Esophagus (tissue), 2 donors: ENCODE measurements around the gene ADAMTS17. TPM values are rescaled to one million over a fixed set of nuclear protein-coding genes. Genes with fewer than 3 reads are reported as not detected.

ENCODE experiments used
- H3K27ac ChIP-seq, 2 donors: one replicate each; pipeline ENCODE4 v1.5.1; 2013; ENCODE audit warnings: low read depth in 2 of 2, mild to moderate bottlenecking in 2 of 2, inconsistent platforms in 1 of 2, low read length in 1 of 2, moderate library complexity in 1 of 2
- H3K27me3 ChIP-seq, 2 donors: one replicate each; pipeline ENCODE4 v1.6.1; 2013; ENCODE audit warnings: low read length in 2 of 2, control low read depth in 1 of 2, mild to moderate bottlenecking in 1 of 2; ENCODE audit not compliant: insufficient read depth in 2 of 2, control insufficient read depth in 1 of 2
- H3K36me3 ChIP-seq, 2 donors: one replicate each; pipeline ENCODE4 v1.6.1; 2013; ENCODE audit warnings: low read length in 1 of 2; ENCODE audit not compliant: control insufficient read depth in 2 of 2, insufficient read depth in 2 of 2
- H3K4me1 ChIP-seq, 2 donors: one replicate each; pipeline ENCODE4 v1.6.1; 2013; ENCODE audit warnings: low read length in 1 of 2; ENCODE audit not compliant: control insufficient read depth in 2 of 2, insufficient read depth in 2 of 2
- H3K4me3 ChIP-seq, 2 donors: one replicate each; pipeline ENCODE4 v1.5.1; 2013; ENCODE audit warnings: low read length in 2 of 2, mild to moderate bottlenecking in 2 of 2, low read depth in 1 of 2, moderate library complexity in 1 of 2
- H3K9me3 ChIP-seq, 2 donors: one replicate each; pipeline ENCODE4 v1.6.1; 2013; ENCODE audit warnings: mild to moderate bottlenecking in 2 of 2, low read depth in 1 of 2, low read length in 1 of 2, moderate library complexity in 1 of 2; ENCODE audit not compliant: control insufficient read depth in 2 of 2, insufficient read depth in 1 of 2
- WGBS, 2 donors: extraction: QIAGEN DNeasy Blood & Tissue Kit; methylation state at CpG; one replicate each; pipeline ENCODE4 v1.1.7; 2013; 5-methylcytosine and 5-hydroxymethylcytosine counted together
- polyA plus RNA-seq, 2 donors: library from polyadenylated mRNA; stranded (reverse); fragments of 200-250 nt; gene quantifications; one replicate each; pipeline ENCODE4 v1.2.3, GENCODE V29; 2013
- donor health status: healthy with polysubstance abuse.
- donor health status: Bipolar disorder and iron deficiency.

Gene ADAMTS17
- polyA plus RNA-seq, 2 donors = 2.1 to 6.9 TPM

DNA sequence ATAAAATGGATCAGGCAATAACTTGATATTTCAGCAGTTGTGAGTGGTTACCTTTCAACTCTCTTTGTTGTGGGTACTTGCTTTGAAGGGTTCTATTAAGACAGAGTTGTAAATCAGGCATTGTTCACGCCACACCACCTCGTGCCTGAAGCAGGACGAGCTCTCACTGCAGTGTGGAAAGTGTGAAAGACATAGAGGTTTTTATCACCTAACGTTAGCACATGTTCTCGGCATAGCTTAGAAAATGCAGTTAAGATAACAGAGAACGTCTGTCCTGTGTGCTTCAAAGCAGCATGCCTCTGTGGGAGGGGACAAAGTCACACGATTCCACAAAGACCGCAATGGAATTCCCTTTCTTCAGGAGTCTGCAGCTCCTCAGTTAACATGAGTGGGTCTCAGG, 7.8 kb downstream of the ADAMTS17 start:
- Histone ChIP-seq H3K27me3 (no peaks in the 10 kb centered on the region), H3K27ac (no peak overlapping the region), H3K4me1 (peaks cover 0 to 4% of the 10 kb centered on the region in 2 donors), H3K36me3 (no peaks in the 10 kb centered on the region), H3K4me3 (no peak overlapping the region), H3K9me3 (no peaks in the 10 kb centered on the region)
- WGBS, 2 donors = 62 to 73% methylated on average over 8 of the region's 8 CpGs

DNA sequence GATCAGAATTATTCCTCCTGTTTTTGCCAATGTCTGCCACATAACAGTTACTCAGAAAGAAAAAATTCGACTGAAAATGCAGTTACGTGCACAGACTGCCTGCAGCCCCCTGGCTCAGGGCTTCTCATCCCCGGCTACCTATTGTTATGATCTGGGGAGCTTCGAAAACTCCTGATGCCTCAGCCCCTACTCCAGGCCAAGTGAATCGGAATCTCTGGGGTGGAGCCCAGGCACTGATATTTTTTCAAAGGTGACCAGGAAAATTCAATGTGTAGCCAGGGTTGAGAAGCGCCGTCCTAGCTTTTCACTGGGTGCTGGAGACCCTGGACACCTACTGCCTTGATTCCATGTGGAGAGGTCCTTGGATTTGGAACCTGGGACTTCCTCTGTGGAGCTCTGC, 8.5 kb downstream of the ADAMTS17 start:
- 90 to 95% methylated on average over 7 of the region's 7 CpGs for WGBS, 2 donors
- H3K4me3 ChIP-seq = no peak overlapping the region
- no peaks in the 10 kb centered on the region for H3K9me3 ChIP-seq
- no peak overlapping the region for H3K27ac ChIP-seq
- no peaks in the 10 kb centered on the region for H3K27me3 ChIP-seq
- no peaks in the 10 kb centered on the region for H3K36me3 ChIP-seq
- no peaks in the 10 kb centered on the region for H3K4me1 ChIP-seq

DNA sequence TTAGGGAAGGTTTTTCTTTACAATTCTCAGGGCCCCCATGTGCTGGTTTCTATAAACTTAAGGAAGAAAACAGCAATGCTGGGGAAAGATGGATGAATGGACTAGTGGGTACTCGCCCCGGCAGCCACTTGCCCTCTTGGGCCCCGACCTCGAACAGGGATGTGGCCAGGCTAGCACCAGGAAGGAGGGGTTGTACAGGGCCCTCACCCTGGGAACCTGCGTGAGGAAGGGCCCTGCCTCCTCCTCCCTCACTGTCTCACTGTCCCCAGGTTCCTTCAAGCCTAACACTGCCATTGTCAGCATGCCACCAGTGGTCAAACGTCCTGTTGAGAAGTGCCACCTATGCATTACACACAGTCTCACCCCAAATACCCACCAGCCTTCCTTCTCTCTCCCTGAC, 9.1 kb downstream of the ADAMTS17 start:
- Histone ChIP-seq H3K9me3 (no peaks in the 10 kb centered on the region), H3K27ac (no peak overlapping the region), H3K27me3 (no peaks in the 10 kb centered on the region), H3K4me1 (no peaks in the 10 kb centered on the region), H3K4me3 (no peak overlapping the region), H3K36me3 (no peaks in the 10 kb centered on the region)
- WGBS, 2 donors = 79 to 81% methylated on average over 6 of the region's 6 CpGs

DNA sequence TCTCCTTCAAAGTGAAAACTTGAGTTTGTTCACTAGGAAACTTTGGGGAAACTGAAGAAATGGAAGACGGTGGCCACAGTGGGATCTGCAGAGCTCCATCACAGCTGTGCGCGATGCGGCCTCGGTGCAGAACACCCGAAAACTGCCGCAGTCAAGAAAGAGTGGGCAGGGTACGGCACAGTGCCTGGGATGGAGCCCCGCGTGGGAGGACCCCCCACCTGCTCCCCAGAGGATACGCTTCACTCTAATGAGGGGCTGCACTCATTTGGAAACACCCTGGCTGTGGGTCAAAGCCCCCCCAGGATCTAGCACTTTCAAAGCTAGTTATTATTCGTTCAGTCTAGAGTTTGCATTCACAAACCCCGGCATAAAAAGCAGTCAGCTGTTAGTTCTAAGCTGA, 9.5 kb downstream of the ADAMTS17 start:
- H3K27me3 ChIP-seq = no peaks in the 10 kb centered on the region
- WGBS, 2 donors = 90 to 92% methylated on average over 13 of the region's 13 CpGs

DNA sequence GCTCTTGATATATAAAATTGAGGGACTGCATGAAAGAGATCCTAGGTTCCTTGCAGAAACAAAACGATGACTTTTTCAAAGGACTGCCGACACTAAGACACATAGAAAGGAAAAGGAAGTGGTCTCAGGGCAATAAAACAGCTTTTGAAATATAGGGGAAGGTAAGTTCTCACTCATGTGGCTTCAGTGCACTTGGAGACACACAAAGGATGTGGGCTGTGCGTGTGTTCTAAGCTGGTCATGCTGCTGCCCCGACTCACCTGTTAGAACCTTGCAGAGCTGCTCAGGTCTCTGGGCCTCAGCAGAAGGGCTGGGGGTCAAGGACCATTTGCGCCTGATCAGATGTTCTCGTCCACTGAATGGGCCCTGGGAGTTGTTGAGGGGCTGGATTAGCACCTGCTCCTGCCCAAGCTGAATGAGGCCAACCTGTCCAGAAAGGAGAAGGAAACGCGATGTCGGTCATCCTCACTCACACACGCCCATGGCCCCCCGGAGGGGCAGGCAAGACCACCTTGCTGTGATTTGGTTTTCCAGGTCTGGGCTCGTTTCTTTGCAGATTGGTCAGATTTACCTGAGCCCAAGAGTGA, 11.1 kb downstream of the ADAMTS17 start:
- 81 to 82% methylated on average over 12 of the region's 12 CpGs for WGBS, 2 donors
- H3K36me3 ChIP-seq = no peaks in the 10 kb centered on the region
- H3K9me3 ChIP-seq = no peaks in the 10 kb centered on the region
- no peak overlapping the region for H3K4me3 ChIP-seq
- H3K27me3 ChIP-seq = no peaks in the 10 kb centered on the region
- H3K27ac ChIP-seq = no peak overlapping the region
- no peaks in the 10 kb centered on the region for H3K4me1 ChIP-seq

More for the DNA sequence above, 9.5 kb downstream of the ADAMTS17 start:
- no peaks in the 10 kb centered on the region for H3K4me1 ChIP-seq
- no peak overlapping the region for H3K27ac ChIP-seq
- no peak overlapping the region for H3K4me3 ChIP-seq
- no peaks in the 10 kb centered on the region for H3K36me3 ChIP-seq
- H3K9me3 ChIP-seq = no peaks in the 10 kb centered on the region

DNA sequence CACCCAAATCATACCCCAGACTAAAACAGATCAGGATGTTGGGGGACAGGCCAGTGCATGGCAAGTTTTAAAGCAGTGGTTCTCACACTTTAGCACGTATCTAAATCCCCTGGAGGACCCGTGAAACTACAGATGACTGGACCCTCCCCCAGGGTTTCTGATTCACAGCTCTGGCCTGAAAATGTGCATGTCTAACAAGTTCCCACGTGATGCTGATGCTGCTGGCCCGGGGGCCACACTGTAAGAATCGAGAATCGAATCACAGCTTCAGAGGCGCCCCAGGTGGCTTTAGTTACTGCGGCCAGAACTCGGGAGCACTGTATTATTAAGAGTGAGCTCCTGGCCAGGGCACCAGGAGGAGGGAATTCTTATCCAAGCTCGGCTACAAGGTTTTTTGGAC, 11.6 kb downstream of the ADAMTS17 start:
- Histone ChIP-seq H3K4me1 (no peaks in the 10 kb centered on the region), H3K27ac (no peak overlapping the region), H3K4me3 (no peak overlapping the region), H3K27me3 (no peaks in the 10 kb centered on the region), H3K36me3 (peaks cover 0 to 3% of the 10 kb centered on the region in 2 donors), H3K9me3 (no peaks in the 10 kb centered on the region)
- WGBS, 2 donors = 59 to 60% methylated on average over 10 of the region's 10 CpGs

DNA sequence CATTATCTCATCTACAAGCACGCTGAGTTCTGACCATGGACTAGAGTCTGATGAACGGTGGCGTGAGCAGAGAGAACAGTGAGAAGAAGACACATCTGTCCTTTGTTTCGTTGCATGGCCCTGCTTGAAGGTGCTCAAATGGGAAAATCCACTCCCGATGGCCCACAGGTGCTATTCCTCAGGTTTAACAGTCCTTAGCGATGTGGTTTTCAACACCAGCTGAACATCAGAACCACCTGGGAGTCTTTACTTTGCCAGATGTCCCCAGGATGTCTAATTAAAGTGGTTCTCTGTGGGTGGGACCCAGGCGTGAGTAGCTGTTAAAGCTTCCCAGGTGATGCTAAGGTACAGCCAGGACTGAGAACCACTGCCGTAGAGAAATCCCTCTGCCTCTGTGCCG, 13.0 kb downstream of the ADAMTS17 start:
- Histone ChIP-seq H3K9me3 (no peaks in the 10 kb centered on the region), H3K4me3 (no peak overlapping the region), H3K27me3 (no peaks in the 10 kb centered on the region), H3K36me3 (peaks cover 0 to 3% of the 10 kb centered on the region in 2 donors), H3K27ac (no peak overlapping the region), H3K4me1 (no peaks in the 10 kb centered on the region)
- 74 to 79% methylated on average over 9 of the region's 9 CpGs for WGBS, 2 donors

DNA sequence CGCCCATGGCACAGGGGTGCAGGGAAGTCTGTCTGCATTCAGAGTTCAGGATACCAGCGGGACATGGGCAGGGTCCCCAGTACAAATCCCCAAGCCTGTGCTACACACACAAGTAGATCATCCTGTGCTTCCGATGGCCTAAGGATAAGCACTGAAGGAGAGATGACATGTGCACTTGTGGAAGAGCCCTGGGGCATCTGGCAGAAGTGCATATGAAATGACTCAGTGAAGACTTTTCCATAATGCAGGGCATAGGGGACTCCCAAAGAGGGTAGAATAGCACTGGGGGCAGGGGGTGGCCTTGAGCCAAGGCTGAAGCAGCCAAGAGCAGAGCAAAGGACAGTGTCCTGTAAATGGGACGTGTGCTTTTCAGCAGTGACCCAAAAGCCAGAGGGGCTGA, 22.9 kb downstream of the ADAMTS17 start:
- Histone ChIP-seq H3K27me3 (no peaks in the 10 kb centered on the region), H3K36me3 (peaks cover 0 to 7% of the 10 kb centered on the region in 2 donors), H3K27ac (no peak overlapping the region), H3K4me3 (no peak overlapping the region), H3K9me3 (peaks cover 0 to 11% of the 10 kb centered on the region in 2 donors), H3K4me1 (no peaks in the 10 kb centered on the region)
- 84 to 89% methylated on average over 4 of the region's 4 CpGs for WGBS, 2 donors

DNA sequence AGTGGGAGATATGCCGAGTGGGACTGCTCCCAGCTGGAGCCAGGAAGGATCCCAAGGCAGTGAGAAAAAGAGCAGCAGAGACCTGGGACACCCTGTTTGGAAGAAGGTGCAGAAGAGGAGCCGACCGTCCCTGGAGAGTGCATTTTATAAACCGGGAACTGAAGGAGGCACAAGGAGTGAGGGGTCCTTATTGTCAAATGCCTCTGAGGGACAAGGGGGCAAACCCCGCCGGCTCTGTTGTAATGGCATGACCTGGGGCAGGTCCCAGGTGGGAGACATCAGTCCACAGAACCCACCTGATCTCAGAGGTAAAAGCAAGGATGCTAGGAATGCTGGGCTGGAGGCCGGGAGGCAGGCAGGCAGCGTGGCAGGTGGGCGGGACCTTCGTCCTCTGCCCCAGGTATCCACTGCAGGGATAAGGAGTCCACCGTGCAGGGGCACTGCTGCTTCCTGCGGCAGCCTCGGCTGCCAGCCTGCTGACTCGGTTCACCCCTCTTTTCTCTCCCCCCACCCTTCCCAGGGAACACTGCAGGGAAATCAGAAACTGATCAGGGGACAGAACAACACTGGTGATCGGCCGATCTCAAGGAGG, 26.9 kb downstream of the ADAMTS17 start:
- H3K36me3 ChIP-seq = peaks cover 0 to 6% of the 10 kb centered on the region in 2 donors
- H3K27me3 ChIP-seq = no peaks in the 10 kb centered on the region
- no peak overlapping the region for H3K27ac ChIP-seq
- H3K9me3 ChIP-seq = peaks cover 0 to 11% of the 10 kb centered on the region in 2 donors
- 89 to 92% methylated on average over 16 of the region's 16 CpGs for WGBS, 2 donors
- H3K4me1 ChIP-seq = peaks cover 3 to 5% of the 10 kb centered on the region in 2 donors
- no peak overlapping the region for H3K4me3 ChIP-seq
